Aorta (tissue), 5 donors: ENCODE data around the gene DRAXIN. TPM values are rescaled to one million over a fixed set of nuclear protein-coding genes. Genes with fewer than 3 reads are reported as not detected.
A peak's percentile ranks its signal among the peaks of the same experiment; 100 is the strongest.

Source experiments
- ATAC-seq: fragments of 200-7000 bp; cut with Tn5 transposase; one replicate; pipeline ENCODE4 v1.9.1; 2022; ENCODE audit warnings: moderate library complexity; ENCODE audit not compliant: low FRiP score
- DNase-seq, 2 donors: peaks; one replicate each; pipeline ENCODE4 v3.0.0-alpha.2; 2020
- H3K27ac ChIP-seq, 2 donors: one replicate each; pipeline ENCODE4 v1.5.1; 2013; ENCODE audit warnings: low read length in 2 of 2, mild to moderate bottlenecking in 2 of 2, moderate library complexity in 2 of 2, control low read depth in 1 of 2, inconsistent platforms in 1 of 2, low read depth in 1 of 2
- H3K27me3 ChIP-seq, 2 donors: one replicate each; pipeline ENCODE4 v1.6.1; 2013; ENCODE audit warnings: control low read depth in 1 of 2, low read length in 1 of 2, mild to moderate bottlenecking in 1 of 2, moderate library complexity in 1 of 2; ENCODE audit not compliant: insufficient read depth in 2 of 2, control insufficient read depth in 1 of 2
- H3K36me3 ChIP-seq, 2 donors: one replicate each; pipeline ENCODE4 v1.6.1; 2013; ENCODE audit warnings: control low read depth in 1 of 2, low read length in 1 of 2, mild to moderate bottlenecking in 1 of 2; ENCODE audit not compliant: insufficient read depth in 2 of 2, control insufficient read depth in 1 of 2
- H3K4me1 ChIP-seq, 2 donors: one replicate each; pipeline ENCODE4 v1.6.1; 2013; ENCODE audit warnings: low read length in 2 of 2, control low read depth in 1 of 2, mild to moderate bottlenecking in 1 of 2, moderate library complexity in 1 of 2; ENCODE audit not compliant: insufficient read depth in 2 of 2, control insufficient read depth in 1 of 2
- H3K4me3 ChIP-seq, 2 donors: one replicate each; pipeline ENCODE4 v1.5.1; 2013; ENCODE audit warnings: low read length in 2 of 2, control low read depth in 1 of 2, mild to moderate bottlenecking in 1 of 2
- H3K9me3 ChIP-seq: one replicate; pipeline ENCODE4 v1.6.1; 2013; ENCODE audit warnings: mild to moderate bottlenecking, low read length; ENCODE audit not compliant: control insufficient read depth
- WGBS, 2 donors: extraction: QIAGEN DNeasy Blood & Tissue Kit; methylation state at CpG; one replicate each; pipeline ENCODE4 v1.1.7; 2013; 5-methylcytosine and 5-hydroxymethylcytosine counted together
- intact Hi-C, 2 donors: fragments of 100-400 bp; cut with DNase I; formaldehyde crosslinking; loops; one replicate each; pipeline versions ENCODE4 v1.14.2 to v1.15.0; 2022
- polyA plus RNA-seq, 2 donors: library from polyadenylated mRNA; stranded (reverse); fragments of 200-250 nt; gene quantifications; one replicate each; pipeline ENCODE4 v1.2.3, GENCODE V29; 2013
- total RNA-seq, 2 donors: library from RNA; stranded (reverse); fragmentation: NEBNext Ultra II Directional; extraction: Animal tissue kit (Norgen Biotek cat#: 25700); gene quantifications; one replicate each; pipeline ENCODE4 v1.2.1, GENCODE V29; 2021
- donor health status: healthy with polysubstance abuse.
- donor health status: Bipolar disorder and iron deficiency.
- donor health status: DM: no; HTN: no; CAD: no.
- donor health status: DM: no; HTN: no; CAD: no.
- donor health status: DM: yes; HTN: yes; CAD: no.

Gene DRAXIN
- total and polyA plus RNA-seq, 4 donors = 0.03 to 0.21 TPM; not detected in 2

DNA sequence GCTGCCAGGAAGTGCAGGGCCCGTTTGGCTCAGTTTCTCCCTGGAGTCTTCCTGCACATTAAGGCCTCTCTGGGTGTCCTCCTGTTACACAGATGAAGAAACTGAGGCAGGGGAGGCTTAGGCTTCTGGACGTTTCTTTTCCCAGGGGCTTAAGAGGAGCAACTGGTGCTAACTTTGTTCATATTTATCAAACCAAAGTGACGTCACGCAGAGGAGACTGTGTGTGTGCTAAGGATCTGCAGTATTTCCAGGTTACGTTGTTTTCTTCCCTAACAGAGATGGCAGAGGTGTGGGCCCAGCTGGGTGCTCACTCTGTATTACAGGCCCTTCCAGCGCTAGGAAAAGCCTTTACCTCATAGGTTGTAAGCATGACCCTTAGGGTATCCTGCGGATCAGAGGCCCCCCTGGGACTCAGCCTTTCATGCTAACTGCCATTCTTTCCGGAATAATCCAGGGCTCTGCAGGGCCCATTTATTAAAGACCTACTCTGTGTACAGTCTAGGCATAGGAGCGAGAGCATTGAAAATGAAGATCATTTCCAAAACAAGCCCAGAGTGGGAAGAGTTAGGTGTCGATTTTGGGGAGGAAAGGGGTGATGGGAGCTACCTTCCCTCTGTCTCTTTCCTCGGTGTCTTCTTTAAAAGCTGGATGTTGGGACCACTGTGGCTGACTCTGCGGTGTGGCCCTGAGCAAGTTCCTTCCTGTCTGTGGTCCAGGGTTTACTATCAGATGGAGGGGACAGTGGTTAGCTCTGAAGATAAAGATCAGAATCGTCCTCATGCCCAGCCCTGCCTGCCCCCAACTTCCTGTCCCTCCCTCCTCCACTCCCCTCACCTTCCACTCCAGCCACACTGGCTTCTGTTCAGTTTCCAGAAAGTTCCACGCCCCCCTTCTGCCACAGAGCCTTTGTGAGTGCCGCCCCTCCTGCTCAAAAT lies 49.0 kb downstream of the DRAXIN start:
- no peak for DNase-seq
- Histone ChIP-seq H3K27me3 (no peaks in the 10 kb centered on the region), H3K4me3 (no peak overlapping the region), H3K36me3 (no peaks in the 10 kb centered on the region), H3K27ac (no peak overlapping the region), H3K4me1 (no peaks in the 10 kb centered on the region), H3K9me3 (no peaks in the 10 kb centered on the region)
- intact Hi-C loops = no loop called here
- ATAC-seq = no peak
- WGBS, 2 donors = 67 to 75% methylated on average over 15 of the region's 15 CpGs

DNA sequence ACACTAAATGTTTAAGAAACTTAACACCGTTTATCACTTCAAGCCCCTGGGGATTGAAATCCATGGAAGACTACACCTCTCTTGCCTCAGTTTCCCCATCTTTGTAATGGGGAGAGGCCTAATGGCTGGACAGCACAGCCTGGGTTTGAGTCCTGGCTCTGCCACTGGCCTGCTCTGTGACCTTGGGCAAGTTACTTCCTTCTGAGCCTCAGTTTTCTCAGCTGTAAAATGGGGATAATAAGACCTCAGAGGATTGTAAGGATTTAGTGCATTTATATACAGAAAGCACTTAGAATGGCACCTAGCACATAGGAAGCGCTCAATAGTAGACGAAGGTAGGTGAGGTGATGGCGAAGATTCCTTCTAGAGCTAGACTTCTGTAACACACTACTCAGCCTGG lies 50.0 kb downstream of the DRAXIN start:
- ATAC-seq = no peak
- intact Hi-C loops = no loop called here
- Histone ChIP-seq H3K4me1 (no peaks in the 10 kb centered on the region), H3K9me3 (no peaks in the 10 kb centered on the region), H3K27me3 (no peaks in the 10 kb centered on the region), H3K4me3 (no peak overlapping the region), H3K27ac (no peak overlapping the region), H3K36me3 (no peaks in the 10 kb centered on the region)
- WGBS, 2 donors = 86 to 92% methylated on average over 4 of the region's 4 CpGs
- DNase-seq = no peak

DNA sequence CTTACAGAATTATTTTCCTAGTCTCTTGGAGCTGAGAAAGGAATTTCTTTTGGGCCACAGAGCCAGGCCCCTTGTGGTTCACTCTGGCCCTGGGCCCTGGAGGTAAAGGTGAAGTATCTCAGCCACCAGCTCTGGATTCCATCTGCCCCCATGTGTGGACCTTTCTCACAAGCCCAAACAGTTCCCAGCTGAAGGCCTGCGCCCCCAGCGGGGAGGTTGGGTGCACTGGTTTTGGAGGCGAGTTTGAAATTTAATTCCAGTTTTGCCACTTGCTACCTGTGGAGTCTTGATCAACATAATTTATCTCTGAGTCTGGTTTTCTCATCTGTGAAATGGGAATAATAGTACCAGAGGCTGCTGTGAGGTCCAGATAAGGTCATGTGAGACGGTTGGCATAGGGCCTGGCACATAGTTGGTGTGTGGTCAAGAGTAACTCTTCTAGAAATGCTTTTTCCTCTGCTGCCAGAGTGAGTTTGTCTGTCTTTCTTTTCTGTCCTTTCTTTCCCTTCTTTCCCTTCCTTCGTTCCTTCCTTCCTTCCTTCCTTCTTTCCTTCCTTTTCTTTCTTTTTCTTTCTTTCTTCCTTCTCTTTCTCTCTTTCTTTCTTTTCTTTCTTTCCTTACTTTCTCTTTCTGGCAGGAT lies 50.5 kb downstream of the DRAXIN start:
- Histone ChIP-seq H3K4me3 (no peak overlapping the region), H3K36me3 (no peaks in the 10 kb centered on the region), H3K27me3 (no peaks in the 10 kb centered on the region), H3K27ac (no peak overlapping the region), H3K9me3 (no peaks in the 10 kb centered on the region), H3K4me1 (no peaks in the 10 kb centered on the region)
- intact Hi-C loops = no loop called here
- WGBS, 2 donors = 75 to 77% methylated on average over 5 of the region's 5 CpGs
- DNase-seq = no peak
- ATAC-seq = no peak

DNA sequence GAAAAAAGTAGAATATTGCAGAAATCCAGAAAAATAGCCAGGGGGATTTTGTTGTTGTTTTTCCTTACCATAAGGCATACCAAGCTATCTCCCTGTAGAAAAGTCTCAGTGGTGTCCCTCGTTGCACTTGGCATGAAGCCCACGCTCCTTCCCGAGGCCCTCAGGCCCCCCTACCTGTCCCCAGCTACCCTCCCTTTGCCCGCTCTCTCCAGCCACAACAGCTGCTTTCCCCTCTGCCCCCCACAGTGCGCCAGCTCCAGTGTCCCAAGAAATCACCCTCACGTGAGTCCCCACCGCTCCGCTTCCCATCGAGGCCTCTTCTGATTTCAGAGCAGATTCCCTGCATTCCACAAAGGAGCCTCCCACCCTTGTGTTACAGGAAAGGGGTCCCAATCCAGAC lies 52.8 kb downstream of the DRAXIN start:
- H3K9me3 ChIP-seq = no peaks in the 10 kb centered on the region
- H3K27ac ChIP-seq = no peak overlapping the region
- WGBS, 2 donors = 72 to 80% methylated on average over 9 of the region's 9 CpGs
- no peak for ATAC-seq
- H3K27me3 ChIP-seq = no peaks in the 10 kb centered on the region
- no peaks in the 10 kb centered on the region for H3K36me3 ChIP-seq
- intact Hi-C loops = no loop called here
- H3K4me1 ChIP-seq = no peaks in the 10 kb centered on the region
- H3K4me3 ChIP-seq = no peak overlapping the region
- DNase-seq = no peak

DNA sequence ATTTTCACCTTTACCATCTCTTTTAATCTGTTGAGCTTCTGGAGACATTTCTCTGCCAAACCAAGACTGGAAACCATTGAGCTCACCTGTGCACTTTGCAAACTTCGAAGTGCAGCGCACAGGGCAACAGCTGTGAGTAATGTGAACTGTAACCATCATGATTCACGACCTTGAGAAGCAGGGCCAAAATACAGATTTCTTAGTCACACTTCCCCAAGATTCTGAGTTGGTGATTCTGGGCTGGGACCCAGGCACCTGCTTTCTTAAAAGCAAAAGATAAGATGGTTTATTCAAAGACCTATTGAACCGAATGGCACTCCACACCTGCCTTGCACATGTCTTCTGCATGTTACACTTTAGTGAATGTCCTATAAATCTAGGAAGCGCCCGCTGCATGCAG lies 54.6 kb downstream of the DRAXIN start:
- no peak overlapping the region for H3K27ac ChIP-seq
- no peaks in the 10 kb centered on the region for H3K4me1 ChIP-seq
- WGBS, 2 donors = 69 to 75% methylated on average over 6 of the region's 6 CpGs
- intact Hi-C loops = no loop called here
- no peak overlapping the region for H3K4me3 ChIP-seq
- H3K36me3 ChIP-seq = peaks cover 0 to 2% of the 10 kb centered on the region in 2 donors
- ATAC-seq (no peak), DNase-seq (no peak)
- no peaks in the 10 kb centered on the region for H3K9me3 ChIP-seq
- no peaks in the 10 kb centered on the region for H3K27me3 ChIP-seq

DNA sequence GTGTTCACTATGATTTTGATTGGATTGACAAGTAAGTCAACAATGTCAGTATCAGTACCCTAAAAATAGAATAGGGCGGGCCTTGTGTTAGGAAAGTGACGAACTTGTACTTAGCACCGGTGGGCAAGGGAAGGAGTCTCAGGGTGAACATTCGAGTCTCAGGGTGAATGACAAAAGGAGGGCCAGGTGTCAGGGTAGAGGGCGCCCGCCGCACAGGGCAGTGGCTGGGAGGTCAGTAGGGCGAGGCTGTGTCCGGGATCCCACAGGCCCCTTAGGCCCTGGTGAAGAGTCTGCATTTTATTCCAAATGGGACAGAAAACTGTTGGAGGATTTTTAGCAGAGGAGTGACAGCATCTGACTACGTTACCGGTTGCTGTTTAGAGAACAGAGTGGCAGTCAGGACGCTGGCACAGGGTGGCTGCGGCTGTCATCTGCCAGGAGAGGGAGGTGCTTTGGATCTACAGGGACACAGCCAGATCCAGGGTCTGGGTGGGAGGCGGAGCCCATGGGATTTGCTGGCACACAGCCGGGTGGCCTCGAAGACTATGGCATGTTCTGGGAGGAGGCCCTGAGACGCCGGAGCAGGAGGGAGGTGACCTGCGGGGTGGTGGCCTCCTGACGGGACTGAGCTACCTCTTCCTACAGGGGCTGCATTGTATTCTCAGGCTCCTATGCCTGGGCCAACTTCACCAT lies 55.4 kb downstream of the DRAXIN start:
- peaks cover 0 to 2% of the 10 kb centered on the region in 2 donors for H3K36me3 ChIP-seq
- no peak for ATAC-seq

DNA sequence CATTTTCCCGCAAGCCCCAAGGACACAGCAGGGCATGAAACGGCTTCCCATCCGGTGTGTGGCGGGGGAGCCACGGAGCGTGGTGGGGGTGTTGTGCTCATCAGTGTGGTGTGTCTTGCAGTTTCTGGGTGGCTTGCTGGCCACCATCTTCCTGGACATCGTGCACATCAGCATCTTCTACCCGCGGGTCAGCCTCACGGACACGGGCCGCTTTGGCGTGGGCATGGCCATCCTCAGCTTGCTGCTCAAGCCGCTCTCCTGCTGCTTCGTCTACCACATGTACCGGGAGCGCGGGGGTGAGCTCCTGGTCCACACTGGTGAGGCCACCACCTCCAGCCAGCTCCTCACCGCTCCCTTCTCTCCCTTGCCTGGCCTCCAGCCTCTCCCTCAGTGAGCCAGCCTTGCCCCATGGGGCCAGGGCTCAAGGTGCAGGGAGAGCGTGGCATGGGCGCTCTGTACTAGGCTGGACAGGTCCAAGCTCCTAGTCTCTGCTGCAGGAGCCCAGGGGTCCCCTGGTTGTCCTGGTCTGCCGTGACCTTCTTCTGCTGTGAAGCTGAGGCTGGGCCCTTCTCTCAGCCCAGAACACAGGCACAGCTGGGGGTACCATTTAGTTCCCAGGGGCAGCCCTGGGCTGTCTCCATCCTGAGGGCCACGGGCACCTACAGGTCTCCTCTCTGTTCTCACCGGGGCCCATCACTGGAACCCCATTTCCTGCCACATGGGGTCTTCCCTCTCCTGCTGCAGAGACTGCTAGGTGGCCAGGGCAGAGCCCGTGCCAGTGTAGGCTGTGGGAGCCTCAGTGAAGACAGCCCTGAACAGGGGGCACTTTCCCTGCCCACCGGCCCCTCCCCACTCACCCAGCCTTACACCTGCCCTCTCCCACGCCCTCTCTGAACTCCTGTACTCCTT lies 57.0 kb downstream of the DRAXIN start:
- no peaks in the 10 kb centered on the region for H3K27me3 ChIP-seq
- H3K36me3 ChIP-seq = peaks cover 0 to 2% of the 10 kb centered on the region in 2 donors
- H3K4me3 ChIP-seq = no peak overlapping the region
- DNase-seq (no peak), ATAC-seq (no peak)
- WGBS, 2 donors = 94 to 95% methylated on average over 25 to 27 of the region's 27 CpGs
- intact Hi-C loops = no loop called here
- no peaks in the 10 kb centered on the region for H3K4me1 ChIP-seq
- H3K27ac ChIP-seq = no peak overlapping the region
- H3K9me3 ChIP-seq = no peaks in the 10 kb centered on the region

More for the DNA sequence above, 55.4 kb downstream of the DRAXIN start:
- DNase-seq = no peak
- H3K27ac ChIP-seq = no peak overlapping the region
- intact Hi-C loops = no loop called here
- H3K9me3 ChIP-seq = no peaks in the 10 kb centered on the region
- 38 to 49% methylated on average over 20 of the region's 20 CpGs for WGBS, 2 donors
- H3K4me1 ChIP-seq = no peaks in the 10 kb centered on the region
- no peak overlapping the region for H3K4me3 ChIP-seq
- H3K27me3 ChIP-seq = no peaks in the 10 kb centered on the region

DNA sequence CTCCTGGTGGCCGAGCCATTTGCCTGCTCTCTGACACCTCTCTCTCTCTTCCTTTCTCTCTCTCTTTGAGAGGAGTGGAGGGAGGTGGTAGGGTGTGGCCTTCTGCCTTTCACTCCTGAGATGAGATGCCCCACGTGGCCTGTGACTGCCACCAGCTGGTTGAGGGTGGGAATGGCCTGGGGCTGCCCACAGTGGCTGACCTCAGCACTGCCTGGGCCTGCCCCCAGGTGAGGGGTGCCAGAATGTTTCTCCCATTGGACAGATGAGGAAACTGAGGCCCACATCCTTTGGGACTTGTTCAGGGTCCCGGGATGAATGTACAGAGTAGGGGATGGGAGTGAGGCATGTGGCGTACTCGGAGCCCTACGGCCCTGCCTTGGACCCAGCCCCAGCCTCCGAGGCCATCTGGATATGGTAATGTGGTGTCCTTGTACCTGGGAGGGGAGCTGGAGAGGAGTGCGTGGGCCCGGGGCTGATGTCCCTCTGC lies 57.7 kb downstream of the DRAXIN start:
- Histone ChIP-seq H3K9me3 (no peaks in the 10 kb centered on the region), H3K4me1 (no peaks in the 10 kb centered on the region), H3K4me3 (no peak overlapping the region), H3K27me3 (no peaks in the 10 kb centered on the region), H3K27ac (no peak overlapping the region), H3K36me3 (peaks cover 0 to 2% of the 10 kb centered on the region in 2 donors)
- 83 to 86% methylated on average over 9 of the region's 9 CpGs for WGBS, 2 donors
- ATAC-seq = peak; percentile 51
- no peak for DNase-seq
- intact Hi-C loops = no loop called here
